Measurements from ENCODE around the gene STRBP. TPM values are rescaled to one million over a fixed set of nuclear protein-coding genes. Genes with fewer than 3 reads are reported as not detected.

STRBP gene
- total RNA-seq, 2 donors from 2014 or later: 20.1 to 24.5 TPM

GRCh38 chr9:123107639-123108285 lies 160.6 kb downstream of the STRBP start:
- no peak for TF ChIP-seq POLR2A (IDR thresholded peaks at IDR 0.05)
- TF ChIP-seq CTCF (IDR thresholded peaks at IDR 0.05): no peak
- no peak for TF ChIP-seq POLR2AphosphoS5 (IDR thresholded peaks at IDR 0.05)
- no peak overlapping the region for H3K4me3 ChIP-seq
- WGBS: 75% methylated on average over 11 of the region's 11 CpGs
- DNase-seq (ENCODE audit: low spot score): no peak
- H3K4me1 ChIP-seq (replicated peaks): no peaks in the 10 kb centered on the region
- intact Hi-C loops (cut with DNase I): loop anchor here (5.0 kb wide), 1 partner anchor 245 kb away; no protein-coding TSS in a partner anchor
- no peak overlapping the region for H3K27ac ChIP-seq
- no peaks in the 10 kb centered on the region for H3K9me3 ChIP-seq
- H3K36me3 ChIP-seq: no peaks in the 10 kb centered on the region
- no peaks in the 10 kb centered on the region for H3K27me3 ChIP-seq (replicated peaks; ENCODE audit: insufficient read depth)

- Histone ChIP-seq H3K36me3 (no peaks in the 10 kb centered on the region), H3K4me3 (no peak overlapping the region), H3K27ac (no peak overlapping the region), H3K9me3 (no peaks in the 10 kb centered on the region), H3K4me1 (replicated peaks) (peaks cover 5% of the 10 kb centered on the region), H3K27me3 (replicated peaks; ENCODE audit: insufficient read depth) (no peaks in the 10 kb centered on the region)
- DNase-seq (ENCODE audit: low spot score): no peak
- WGBS: 90% methylated on average over 5 of the region's 5 CpGs
- TF ChIP-seq POLR2AphosphoS5 (IDR thresholded peaks at IDR 0.05): no peak
- TF ChIP-seq POLR2A (IDR thresholded peaks at IDR 0.05): no peak
- TF ChIP-seq CTCF (IDR thresholded peaks at IDR 0.05): no peak
- intact Hi-C loops (cut with DNase I): loop anchor here (5.0 kb wide), 1 partner anchor 247 kb away; no protein-coding TSS in a partner anchor
Observed at GRCh38 chr9:123105490-123105889, 162.9 kb downstream of the STRBP start.

- Histone ChIP-seq H3K4me1 (replicated peaks) (peaks cover 5% of the 10 kb centered on the region), H3K27ac (no peak overlapping the region), H3K36me3 (no peaks in the 10 kb centered on the region), H3K27me3 (replicated peaks; ENCODE audit: insufficient read depth) (no peaks in the 10 kb centered on the region), H3K4me3 (no peak overlapping the region), H3K9me3 (no peaks in the 10 kb centered on the region)
- 67% methylated on average over 7 of the region's 7 CpGs for WGBS
- no peak for DNase-seq (ENCODE audit: low spot score)
- TF ChIP-seq POLR2AphosphoS5 (IDR thresholded peaks at IDR 0.05) (peak; percentile 2), CTCF (IDR thresholded peaks at IDR 0.05) (no peak)
- intact Hi-C loops (cut with DNase I): loop anchor here (5.0 kb wide), 2 partner anchors 122 to 247 kb away; no protein-coding TSS in a partner anchor
Observed at GRCh38 chr9:123104807-123105206, 163.6 kb downstream of the STRBP start.

- Histone ChIP-seq H3K9me3 (no peaks in the 10 kb centered on the region), H3K36me3 (no peaks in the 10 kb centered on the region), H3K4me1 (replicated peaks) (peaks cover 5% of the 10 kb centered on the region), H3K27me3 (replicated peaks; ENCODE audit: insufficient read depth) (no peaks in the 10 kb centered on the region), H3K4me3 (no peak overlapping the region), H3K27ac (no peak overlapping the region)
- peak; percentile 32 for TF ChIP-seq POLR2AphosphoS5 (IDR thresholded peaks at IDR 0.05)
- no peak for TF ChIP-seq POLR2A (IDR thresholded peaks at IDR 0.05)
- TF ChIP-seq CTCF (IDR thresholded peaks at IDR 0.05): peak in 3 of 4 experiments; percentile 38 to 59 (median 51)
- intact Hi-C loops (cut with DNase I): loop anchor here (5.0 kb wide), 1 partner anchor 125 kb away; no protein-coding TSS in a partner anchor
- DNase-seq (ENCODE audit: low spot score): peak; percentile 36
- 43% methylated on average over 3 of the region's 3 CpGs for WGBS
Observed at GRCh38 chr9:123102375-123103113, 165.8 kb downstream of the STRBP start.

Data from prostate gland (tissue), 2 donors.